HK-2 (cell line): ENCODE results near the gene TSPAN11.
"Not testable (repeated sequence)": the region's sequence is repeated elsewhere in the genome, so short reads cannot be mapped to it uniquely, and the experiment has no call there.

Experiments used
- DNase-seq: peaks from one replicate; pipeline ENCODE4 v3.0.0-alpha.2; 2018; ENCODE audit not compliant: unreplicated experiment

The TSPAN11 gene

GRCh38 chr12:31019561-31019960 is 93.0 kb downstream of the TSPAN11 start:
- DNase-seq: no peak

GRCh38 chr12:31019976-31020375 is 93.4 kb downstream of the TSPAN11 start:
- DNase-seq: no peak

- DNase-seq: no peak
These were observed 94.0 kb downstream of the TSPAN11 start for GRCh38 chr12:31020385-31021166.

- DNase-seq: no peak
These were observed 94.6 kb downstream of the TSPAN11 start for GRCh38 chr12:31021181-31021580.

- DNase-seq: no peak
These were observed 95.4 kb downstream of the TSPAN11 start for GRCh38 chr12:31021809-31022494.

- DNase-seq: no peak
These were observed 96.8 kb downstream of the TSPAN11 start for GRCh38 chr12:31023271-31023724.

- no peak for DNase-seq
These were observed 99.7 kb downstream of the TSPAN11 start for GRCh38 chr12:31026202-31026601.

- not testable (repeated sequence) for DNase-seq
These were observed 100.5 kb downstream of the TSPAN11 start for GRCh38 chr12:31027006-31027405.

GRCh38 chr12:31029468-31029867 is 102.9 kb downstream of the TSPAN11 start:
- DNase-seq: no peak

GRCh38 chr12:31029916-31030562 is 103.5 kb downstream of the TSPAN11 start:
- no peak for DNase-seq

- DNase-seq: no peak
These were observed 105.4 kb downstream of the TSPAN11 start for GRCh38 chr12:31031951-31032335.

- DNase-seq: no peak
These were observed 106.6 kb downstream of the TSPAN11 start for GRCh38 chr12:31033146-31033545.

GRCh38 chr12:31033681-31034080 is 107.1 kb downstream of the TSPAN11 start:
- no peak for DNase-seq

GRCh38 chr12:31034372-31034771 is 107.8 kb downstream of the TSPAN11 start:
- DNase-seq: no peak

GRCh38 chr12:31035226-31035625 is 108.7 kb downstream of the TSPAN11 start:
- DNase-seq: no peak

- no peak for DNase-seq
These were observed 109.6 kb downstream of the TSPAN11 start for GRCh38 chr12:31035967-31036665.

GRCh38 chr12:31037028-31037427 is 110.5 kb downstream of the TSPAN11 start:
- no peak for DNase-seq

- DNase-seq: no peak
These were observed 111.4 kb downstream of the TSPAN11 start for GRCh38 chr12:31037931-31038330.

- no peak for DNase-seq
These were observed 114.6 kb downstream of the TSPAN11 start for GRCh38 chr12:31041033-31041564.
